HG02852 (cell line): ENCODE results near the gene GAMT.
"Not testable (repeated sequence)": the region's sequence is repeated elsewhere in the genome, so short reads cannot be mapped to it uniquely, and the experiment has no call there.

Source experiments
- ATAC-seq: cut with Tn5 transposase; IDR thresholded peaks from one replicate; pipeline ENCODE4 v1.9.1; 2021; ENCODE audit warnings: mild to moderate bottlenecking, moderate library complexity; ENCODE audit not compliant: unreplicated experiment

GAMT gene

GRCh38 chr19:1434040-1434366 lies 32.7 kb upstream of the GAMT start:
- no peak for ATAC-seq

GRCh38 chr19:1433119-1434039 lies 32.0 kb upstream of the GAMT start:
- no peak for ATAC-seq

GRCh38 chr19:1432507-1432887 lies 31.2 kb upstream of the GAMT start:
- ATAC-seq = no peak

DNA sequence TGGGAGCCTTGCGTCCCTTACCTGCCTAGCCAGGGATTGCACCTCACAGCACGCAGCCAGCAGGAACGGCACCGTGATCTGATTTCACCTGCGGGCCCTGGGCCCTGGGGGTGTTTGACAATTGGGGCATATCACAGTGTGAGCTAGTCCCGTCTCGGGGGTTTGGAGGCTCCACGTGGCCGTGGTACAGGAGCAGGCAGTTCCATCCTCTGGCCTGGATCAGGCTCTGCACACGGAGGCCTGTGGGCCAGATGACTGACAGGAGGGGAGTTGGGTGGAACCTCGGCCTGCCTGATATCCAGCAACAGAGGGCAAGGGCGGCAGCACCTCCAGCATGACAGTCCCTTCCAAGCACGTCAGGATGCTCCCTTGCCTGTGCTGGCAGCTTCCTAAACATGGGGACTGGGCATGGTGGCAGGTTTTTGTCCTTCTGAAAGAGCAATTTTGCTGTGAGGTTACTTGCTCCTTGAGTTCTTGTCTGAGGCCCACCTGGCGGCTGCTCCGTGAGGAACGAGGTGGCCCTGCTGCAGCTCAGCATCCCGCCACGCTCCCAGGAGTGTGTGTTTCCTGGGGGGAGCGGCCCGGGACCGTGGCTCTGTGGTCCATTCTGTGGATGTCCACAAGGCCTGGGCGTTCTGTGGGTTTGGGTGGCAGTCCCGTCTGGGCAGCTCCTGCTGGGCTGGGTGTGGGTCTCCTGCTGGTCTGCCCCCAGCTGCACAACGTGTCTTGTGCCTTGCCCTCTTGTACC lies 30.6 kb upstream of the GAMT start:
- ATAC-seq = no peak

DNA sequence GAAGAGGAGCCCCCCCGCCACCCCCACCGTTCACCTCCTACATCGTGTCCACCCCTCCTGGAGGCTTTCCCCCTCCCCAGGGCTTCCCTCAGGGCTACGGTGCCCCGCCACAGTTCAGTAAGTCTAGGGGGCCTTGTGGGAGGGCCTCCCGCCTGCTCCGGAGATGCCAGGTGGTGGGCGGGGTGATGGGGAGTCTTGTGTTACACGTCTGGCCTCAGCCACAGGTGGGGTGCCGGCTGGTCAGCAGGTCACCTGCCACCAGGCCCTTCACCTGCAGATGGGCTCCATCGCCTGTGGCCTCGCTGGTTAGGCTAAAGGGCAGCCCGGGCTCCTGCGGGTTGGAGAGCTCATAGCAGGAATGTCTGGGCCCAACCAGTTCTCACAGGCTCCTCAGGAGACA lies 28.9 kb upstream of the GAMT start:
- ATAC-seq = no peak

DNA sequence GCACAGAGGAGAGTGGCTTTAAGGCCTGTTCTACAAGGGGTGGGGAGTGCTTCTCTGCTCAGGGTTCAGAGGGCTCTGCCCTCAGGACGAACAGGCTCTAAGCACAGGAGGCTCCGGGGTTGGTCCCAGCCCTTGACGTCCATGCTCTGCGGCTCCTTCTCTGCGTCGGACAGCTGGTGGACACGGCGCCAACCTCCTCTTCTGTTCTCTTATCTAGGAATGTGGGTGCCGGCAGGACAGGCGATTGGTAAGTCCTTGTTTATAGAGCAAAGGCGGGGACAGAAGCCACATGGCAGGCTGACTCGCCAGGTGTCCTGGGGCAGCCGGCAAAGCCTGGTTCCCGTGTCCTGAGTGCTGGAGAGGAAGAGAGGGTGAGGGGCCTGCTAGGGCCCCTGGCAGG lies 28.4 kb upstream of the GAMT start:
- no peak for ATAC-seq

GRCh38 chr19:1428738-1429391 lies 27.5 kb upstream of the GAMT start:
- ATAC-seq = no peak

DNA sequence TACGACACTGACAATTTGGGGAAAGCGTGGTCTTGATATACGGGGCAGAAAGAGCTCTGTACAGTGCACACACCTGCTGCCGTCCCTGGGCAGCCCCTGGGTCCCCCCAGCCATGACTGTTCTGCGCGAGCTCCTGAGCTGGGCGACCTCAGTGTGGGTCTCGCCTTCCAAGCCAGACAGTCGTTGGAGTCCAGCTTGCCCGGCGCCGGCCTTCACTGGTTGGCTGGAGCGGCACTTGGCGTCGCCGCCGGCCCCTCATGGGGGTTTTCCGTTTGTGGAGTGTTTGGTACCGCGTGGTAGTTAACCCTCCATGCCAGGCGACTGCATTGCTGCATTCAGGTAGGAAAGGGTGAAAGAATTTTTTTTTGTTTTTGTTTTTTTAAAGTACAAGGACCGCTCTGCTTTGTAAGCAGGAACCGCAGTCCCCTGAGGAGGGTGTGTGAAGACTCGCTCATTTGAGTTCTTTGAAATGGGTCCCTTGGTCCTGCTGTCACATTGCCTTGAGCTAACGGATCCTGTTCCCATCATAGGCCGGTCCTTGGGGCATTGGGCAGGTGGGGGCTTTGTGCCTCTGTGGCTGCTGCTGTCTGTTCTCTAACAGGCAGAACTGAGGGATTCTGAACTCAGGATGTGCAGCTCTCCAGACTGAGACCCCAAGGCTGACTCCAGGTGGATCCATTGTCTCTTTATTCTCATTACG lies 26.0 kb upstream of the GAMT start:
- ATAC-seq = no peak

DNA sequence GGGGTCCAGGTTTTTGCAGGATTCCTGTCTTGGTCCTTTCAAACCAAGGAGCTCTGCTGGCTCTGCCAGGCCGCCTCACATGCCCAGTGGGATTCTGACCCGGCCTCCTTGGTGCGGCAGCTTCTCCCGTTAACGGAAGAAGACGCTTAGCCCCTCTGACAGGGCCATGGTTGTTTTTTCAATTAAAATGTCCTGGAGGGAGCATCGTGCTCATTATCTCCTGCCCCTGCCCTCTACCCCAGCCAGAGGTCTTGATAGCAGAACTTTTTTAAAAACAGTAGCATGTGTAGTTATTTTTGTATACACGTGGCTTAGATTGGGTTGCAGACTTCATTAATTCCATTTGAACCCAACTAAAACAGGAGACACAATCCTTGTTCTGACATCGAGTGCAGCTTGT lies 25.4 kb upstream of the GAMT start:
- no peak for ATAC-seq

DNA sequence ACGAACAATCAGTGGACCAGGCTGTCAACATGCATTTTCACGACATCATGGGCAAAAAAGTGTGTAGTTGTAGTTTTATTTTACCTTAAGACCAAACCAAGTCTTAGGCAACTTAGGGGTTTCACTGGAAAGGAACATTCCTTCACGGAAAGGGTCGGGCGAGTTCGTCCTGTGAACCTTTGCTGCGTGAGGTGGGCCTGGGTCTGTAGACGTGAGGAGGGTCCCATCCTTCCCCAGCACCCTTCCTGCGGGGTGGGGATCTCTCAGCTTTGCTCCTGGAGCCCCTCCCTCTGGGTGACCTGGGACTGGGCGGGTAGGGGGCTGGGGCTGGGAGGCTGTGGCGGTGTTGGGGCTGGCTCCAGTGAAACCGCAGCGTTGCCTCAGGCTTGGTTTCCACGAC lies 24.6 kb upstream of the GAMT start:
- ATAC-seq = no peak

DNA sequence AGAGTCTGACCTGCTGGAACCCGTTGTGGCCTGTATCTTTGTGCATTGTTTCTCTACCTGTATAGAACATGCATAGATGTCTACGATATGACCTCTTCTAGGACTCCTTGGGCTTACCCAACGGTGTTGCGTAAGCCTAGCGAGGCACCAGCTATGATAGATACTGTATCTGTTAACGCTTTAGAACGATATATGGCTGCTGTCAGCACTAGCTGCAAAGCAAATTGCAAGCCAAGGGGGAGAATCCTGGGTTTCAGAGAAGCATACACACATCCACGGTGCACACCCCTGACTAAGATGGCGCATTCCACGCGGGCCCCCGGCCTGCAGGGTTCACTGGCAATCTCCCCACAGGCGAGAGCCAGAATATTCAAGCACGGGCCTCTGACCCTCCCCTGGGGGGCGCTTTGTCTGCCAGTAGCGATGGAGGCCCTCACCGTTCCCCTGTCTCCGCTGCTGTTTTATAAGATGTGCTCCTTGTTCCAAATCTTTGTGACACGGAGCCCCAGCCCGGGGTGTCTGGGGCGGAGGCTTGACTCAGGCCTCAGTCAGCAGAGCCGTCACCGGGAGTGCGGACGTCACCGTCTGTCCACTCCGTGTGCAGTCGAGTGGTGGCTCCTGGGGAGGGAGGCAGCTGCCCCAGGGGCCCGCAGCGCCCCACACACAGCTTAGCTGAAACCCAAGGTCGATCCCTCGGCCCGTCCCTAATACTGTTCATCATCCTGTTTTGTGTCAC lies 23.9 kb upstream of the GAMT start:
- ATAC-seq = no peak

DNA sequence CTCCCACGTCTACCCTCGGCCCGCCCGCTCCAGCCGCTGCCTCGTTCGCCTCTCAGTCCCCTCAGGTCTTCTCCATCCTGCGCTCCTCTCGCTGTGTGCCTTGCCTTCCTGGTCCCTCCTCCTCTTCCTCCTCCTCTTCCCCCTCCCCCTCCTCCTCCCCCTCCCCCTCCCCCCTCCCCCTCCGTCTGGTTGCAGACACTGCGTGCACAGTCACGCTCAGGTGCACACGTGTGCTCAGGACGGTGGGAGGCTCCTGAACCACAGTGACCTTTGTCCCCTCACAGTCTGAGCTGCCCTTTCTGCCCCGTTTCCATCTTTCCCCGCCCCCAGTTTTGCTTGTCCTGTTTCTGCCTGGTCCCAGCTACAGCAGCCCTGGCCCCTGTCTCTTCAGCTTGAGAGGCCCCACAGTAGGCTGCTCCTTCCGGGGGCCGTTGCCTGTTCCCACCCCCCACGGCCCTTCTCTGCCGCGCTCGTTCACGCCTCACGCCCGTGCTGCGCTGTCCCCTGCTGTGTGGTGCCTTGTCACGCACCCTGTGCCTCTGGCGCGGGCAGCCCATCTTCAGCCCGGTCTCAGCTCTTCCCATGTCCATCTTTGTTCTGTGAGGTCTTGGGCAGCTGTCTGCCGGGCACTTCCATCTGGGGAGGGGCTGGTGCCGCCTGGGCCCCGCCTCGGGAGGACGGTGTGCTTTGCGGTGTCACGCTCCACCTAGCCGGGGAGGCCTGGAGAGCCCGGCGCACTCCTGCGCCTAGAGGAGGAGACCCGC lies 23.0 kb upstream of the GAMT start:
- no peak for ATAC-seq

GRCh38 chr19:1423436-1424191 lies 22.3 kb upstream of the GAMT start:
- no peak for ATAC-seq

DNA sequence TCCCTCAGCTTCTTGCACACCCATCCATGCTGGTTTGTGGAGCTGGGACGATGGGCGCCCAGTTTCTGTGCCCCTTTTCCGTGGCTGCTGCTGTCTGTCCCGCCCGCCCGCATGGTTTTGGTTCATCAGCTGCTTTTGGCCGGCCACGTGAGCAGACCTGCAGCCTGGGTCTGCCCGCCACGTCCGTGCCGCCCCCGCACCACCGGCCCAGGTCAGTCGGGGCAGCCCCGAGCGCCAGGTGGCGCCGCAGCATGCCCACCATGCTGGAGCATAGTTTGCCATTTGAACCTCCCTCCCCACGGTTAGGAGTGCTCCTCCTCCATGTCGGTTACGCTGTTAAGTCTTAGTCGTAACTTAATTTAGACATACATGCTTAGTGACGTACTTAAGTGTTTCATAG lies 21.6 kb upstream of the GAMT start:
- no peak for ATAC-seq

DNA sequence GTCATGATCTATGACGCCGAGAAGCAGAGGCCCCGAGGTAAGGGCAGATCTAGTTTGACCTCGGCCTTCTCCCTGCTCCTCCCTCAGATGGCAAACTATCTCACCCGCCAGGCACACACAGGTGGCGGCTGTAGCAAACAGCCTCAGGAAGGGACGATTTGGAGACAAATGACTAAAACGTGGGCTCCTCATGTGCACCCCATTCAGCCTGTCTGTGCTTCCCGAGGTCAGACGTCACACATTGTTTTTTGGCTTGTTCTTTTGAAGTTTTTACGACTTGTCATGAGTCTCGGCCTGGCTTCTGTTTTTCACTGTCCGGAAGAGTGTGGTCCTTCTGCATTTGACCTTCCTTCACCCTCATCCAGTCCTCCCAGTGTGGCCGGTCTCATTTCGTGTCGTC lies 21.0 kb upstream of the GAMT start:
- ATAC-seq = no peak

DNA sequence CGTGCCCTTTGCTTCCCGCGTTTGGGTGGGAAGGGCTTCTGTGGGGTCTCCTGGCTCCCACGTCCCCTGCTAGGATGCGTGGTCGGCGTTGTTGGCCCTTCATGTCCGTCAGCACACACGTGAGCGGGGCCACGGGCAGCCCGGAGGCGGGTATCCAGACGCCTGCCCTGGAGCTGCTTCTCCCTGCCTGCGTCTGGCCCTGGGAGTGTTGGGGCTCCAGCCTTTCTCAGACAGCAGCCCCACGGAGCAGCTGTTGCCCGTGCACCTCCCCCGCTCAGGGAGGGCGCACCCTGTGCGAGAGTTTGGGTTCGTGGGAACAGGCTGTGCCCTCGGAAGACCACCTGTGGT lies 20.6 kb upstream of the GAMT start:
- ATAC-seq = no peak

- ATAC-seq = no peak
Measured at GRCh38 chr19:1421218-1421957, 20.0 kb upstream of the GAMT start.

DNA sequence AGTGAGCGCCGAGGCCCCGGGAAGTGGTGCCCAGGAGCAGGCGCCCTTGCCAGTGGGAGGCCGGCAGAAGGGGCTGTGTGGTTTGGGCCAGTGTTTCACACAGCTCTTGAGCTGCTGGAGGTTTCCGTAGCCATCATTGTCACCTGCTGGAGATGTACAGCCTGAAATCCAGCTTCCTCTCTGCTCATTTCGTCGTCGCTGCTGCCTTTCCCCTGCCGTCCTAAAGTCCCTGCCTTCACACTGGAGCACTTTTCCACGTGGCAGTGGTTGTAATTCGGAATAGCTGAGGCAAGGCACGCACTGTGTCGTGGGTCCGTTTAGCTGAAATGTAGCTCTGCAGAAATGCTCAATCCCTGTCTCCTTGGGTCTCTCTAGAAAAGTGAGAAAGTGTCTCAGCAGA lies 19.2 kb upstream of the GAMT start:
- ATAC-seq = no peak

GRCh38 chr19:1420085-1420484 lies 18.7 kb upstream of the GAMT start:
- ATAC-seq = not testable (repeated sequence)
